Skeletal muscle satellite cell (primary cell): Measurements from ENCODE around the gene SORCS2.

ENCODE experiments used
- H3K27me3 ChIP-seq: 2 replicates; pipeline ENCODE4 v1.7.0; 2013; ENCODE audit warnings: low read length; ENCODE audit not compliant: control insufficient read depth, insufficient read depth
- H3K36me3 ChIP-seq: 2 replicates; pipeline ENCODE4 v1.7.0; 2013; ENCODE audit warnings: mild to moderate bottlenecking, control low read depth, low read length; ENCODE audit not compliant: insufficient read depth
- H3K4me1 ChIP-seq: 2 replicates; pipeline ENCODE4 v1.7.0; 2013; ENCODE audit warnings: low read length; ENCODE audit not compliant: control insufficient read depth, insufficient read depth
- H3K4me2 ChIP-seq: 2 replicates; pipeline ENCODE4 v1.7.0; 2013; ENCODE audit warnings: mild to moderate bottlenecking, low read length
- H3K4me3 ChIP-seq: 2 replicates; pipeline ENCODE4 v1.7.0; 2013; ENCODE audit warnings: low read length
- H3K9ac ChIP-seq: 2 replicates; pipeline ENCODE4 v1.7.0; 2013; ENCODE audit warnings: mild to moderate bottlenecking, low read depth, low read length, moderate library complexity
- H3K9me3 ChIP-seq: replicated peaks from 2 replicates; pipeline ENCODE4 v1.7.0; 2013; ENCODE audit warnings: mild to moderate bottlenecking, control low read depth, low read length

SORCS2 gene

GRCh38 chr4:7559741-7560395 lies 367.5 kb downstream of the SORCS2 start:
- Histone ChIP-seq H3K4me3 (no peak overlapping the region), H3K4me2 (no peak overlapping the region), H3K36me3 (no peaks in the 10 kb centered on the region), H3K9me3 (peaks cover 6% of the 10 kb centered on the region), H3K4me1 (no peaks in the 10 kb centered on the region), H3K27me3 (no peaks in the 10 kb centered on the region), H3K9ac (no peak overlapping the region)

- no peak overlapping the region for H3K9ac ChIP-seq
- no peaks in the 10 kb centered on the region for H3K27me3 ChIP-seq
- H3K9me3 ChIP-seq, result peaks cover 6% of the 10 kb centered on the region
- H3K36me3 ChIP-seq, result no peaks in the 10 kb centered on the region
- H3K4me3 ChIP-seq, result no peak overlapping the region
- no peaks in the 10 kb centered on the region for H3K4me1 ChIP-seq
- H3K4me2 ChIP-seq, result no peak overlapping the region
Measured at GRCh38 chr4:7561557-7561956, 369.2 kb downstream of the SORCS2 start.

- H3K27me3 ChIP-seq, result no peaks in the 10 kb centered on the region
Measured at GRCh38 chr4:7564242-7564641, 371.9 kb downstream of the SORCS2 start.

GRCh38 chr4:7565483-7565882 lies 373.1 kb downstream of the SORCS2 start:
- Histone ChIP-seq H3K9ac (no peak overlapping the region), H3K4me3 (no peak overlapping the region), H3K36me3 (no peaks in the 10 kb centered on the region)

More at GRCh38 chr4:7564242-7564641, 371.9 kb downstream of the SORCS2 start:
- Histone ChIP-seq H3K4me2 (no peak overlapping the region), H3K9me3 (peaks cover 4% of the 10 kb centered on the region), H3K36me3 (no peaks in the 10 kb centered on the region), H3K9ac (no peak overlapping the region), H3K4me3 (no peak overlapping the region), H3K4me1 (no peaks in the 10 kb centered on the region)

GRCh38 chr4:7569810-7570783 lies 377.8 kb downstream of the SORCS2 start:
- Histone ChIP-seq H3K4me1 (no peaks in the 10 kb centered on the region), H3K27me3 (no peaks in the 10 kb centered on the region), H3K9ac (no peak overlapping the region), H3K4me2 (no peak overlapping the region), H3K9me3 (peaks cover 3% of the 10 kb centered on the region), H3K4me3 (no peak overlapping the region), H3K36me3 (no peaks in the 10 kb centered on the region)

More at GRCh38 chr4:7565483-7565882, 373.1 kb downstream of the SORCS2 start:
- H3K4me1 ChIP-seq, result no peaks in the 10 kb centered on the region
- no peak overlapping the region for H3K4me2 ChIP-seq
- peaks cover 6% of the 10 kb centered on the region for H3K9me3 ChIP-seq
- no peaks in the 10 kb centered on the region for H3K27me3 ChIP-seq

- Histone ChIP-seq H3K4me2 (no peak overlapping the region), H3K4me1 (no peaks in the 10 kb centered on the region), H3K27me3 (no peaks in the 10 kb centered on the region), H3K4me3 (no peak overlapping the region), H3K36me3 (no peaks in the 10 kb centered on the region), H3K9ac (no peak overlapping the region), H3K9me3 (peaks cover 6% of the 10 kb centered on the region)
Measured at GRCh38 chr4:7571001-7571400, 378.7 kb downstream of the SORCS2 start.

GRCh38 chr4:7571701-7572100 lies 379.4 kb downstream of the SORCS2 start:
- Histone ChIP-seq H3K27me3 (no peaks in the 10 kb centered on the region), H3K9ac (no peak overlapping the region), H3K4me2 (no peak overlapping the region), H3K4me3 (no peak overlapping the region), H3K36me3 (no peaks in the 10 kb centered on the region), H3K9me3 (peaks cover 13% of the 10 kb centered on the region), H3K4me1 (no peaks in the 10 kb centered on the region)

GRCh38 chr4:7572894-7573293 lies 380.6 kb downstream of the SORCS2 start:
- no peak overlapping the region for H3K4me2 ChIP-seq
- H3K27me3 ChIP-seq, result no peaks in the 10 kb centered on the region
- H3K4me1 ChIP-seq, result no peaks in the 10 kb centered on the region
- no peaks in the 10 kb centered on the region for H3K36me3 ChIP-seq
- H3K9me3 ChIP-seq, result peaks cover 21% of the 10 kb centered on the region
- no peak overlapping the region for H3K4me3 ChIP-seq
- no peak overlapping the region for H3K9ac ChIP-seq

GRCh38 chr4:7573576-7574091 lies 381.3 kb downstream of the SORCS2 start:
- no peaks in the 10 kb centered on the region for H3K4me1 ChIP-seq
- no peaks in the 10 kb centered on the region for H3K27me3 ChIP-seq
- H3K4me2 ChIP-seq, result no peak overlapping the region
- no peak overlapping the region for H3K9ac ChIP-seq
- H3K36me3 ChIP-seq, result no peaks in the 10 kb centered on the region
- peaks cover 26% of the 10 kb centered on the region for H3K9me3 ChIP-seq
- no peak overlapping the region for H3K4me3 ChIP-seq

GRCh38 chr4:7574287-7575014 lies 382.1 kb downstream of the SORCS2 start:
- Histone ChIP-seq H3K4me1 (no peaks in the 10 kb centered on the region), H3K36me3 (no peaks in the 10 kb centered on the region), H3K27me3 (no peaks in the 10 kb centered on the region), H3K9ac (no peak overlapping the region), H3K4me3 (no peak overlapping the region), H3K9me3 (peaks cover 31% of the 10 kb centered on the region), H3K4me2 (no peak overlapping the region)

GRCh38 chr4:7575426-7575825 lies 383.1 kb downstream of the SORCS2 start:
- no peak overlapping the region for H3K4me2 ChIP-seq
- no peak overlapping the region for H3K4me3 ChIP-seq
- H3K27me3 ChIP-seq, result no peaks in the 10 kb centered on the region
- peaks cover 33% of the 10 kb centered on the region for H3K9me3 ChIP-seq
- H3K9ac ChIP-seq, result no peak overlapping the region
- no peaks in the 10 kb centered on the region for H3K36me3 ChIP-seq
- no peaks in the 10 kb centered on the region for H3K4me1 ChIP-seq
